Left hindlimb (tissue), 1 donor: ENCODE measurements around the gene NOXA1.

ENCODE experiments used
- DNase-seq: peaks from one replicate; pipeline ENCODE4 v3.0.0-alpha.2; 2018

NOXA1 gene

GRCh38 chr9:137427454-137428310 is 4.5 kb downstream of the NOXA1 start:
- DNase-seq = peak; percentile 32

GRCh38 chr9:137428311-137428630 is 5.1 kb downstream of the NOXA1 start:
- DNase-seq = peak; percentile 14

DNA sequence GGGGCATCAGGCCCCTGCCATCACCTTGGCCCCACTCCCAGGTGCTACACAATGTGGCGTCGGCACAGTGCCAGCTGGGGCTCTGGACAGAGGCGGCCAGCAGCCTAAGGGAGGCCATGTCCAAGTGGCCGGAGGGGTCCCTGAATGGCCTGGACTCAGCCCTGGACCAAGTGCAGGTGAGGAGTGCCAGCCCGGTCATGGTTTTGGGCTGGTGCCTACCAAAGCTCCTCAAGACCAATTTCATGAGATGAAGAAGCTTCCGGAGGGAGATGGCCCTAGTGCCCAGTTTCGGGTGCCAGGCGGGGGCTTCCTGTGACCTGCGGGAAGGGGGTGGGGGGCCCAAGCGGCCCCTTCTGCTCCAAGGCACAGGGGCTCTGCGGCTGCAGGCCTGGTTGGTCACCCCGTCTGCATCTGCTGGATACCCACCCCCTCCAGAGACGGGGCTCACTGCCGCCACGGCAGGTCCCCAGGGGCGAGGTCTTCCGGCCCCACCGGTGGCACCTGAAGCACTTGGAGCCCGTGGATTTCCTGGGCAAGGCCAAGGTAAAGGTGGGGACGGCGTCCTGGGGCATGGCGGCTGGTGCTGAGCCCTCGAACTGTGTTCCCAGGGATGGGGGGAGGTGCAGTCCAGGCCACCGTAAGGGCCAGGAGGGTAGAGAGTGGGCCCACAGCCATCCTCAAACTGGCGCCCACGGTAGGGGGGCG is 5.8 kb downstream of the NOXA1 start:
- DNase-seq = peak; percentile 29

DNA sequence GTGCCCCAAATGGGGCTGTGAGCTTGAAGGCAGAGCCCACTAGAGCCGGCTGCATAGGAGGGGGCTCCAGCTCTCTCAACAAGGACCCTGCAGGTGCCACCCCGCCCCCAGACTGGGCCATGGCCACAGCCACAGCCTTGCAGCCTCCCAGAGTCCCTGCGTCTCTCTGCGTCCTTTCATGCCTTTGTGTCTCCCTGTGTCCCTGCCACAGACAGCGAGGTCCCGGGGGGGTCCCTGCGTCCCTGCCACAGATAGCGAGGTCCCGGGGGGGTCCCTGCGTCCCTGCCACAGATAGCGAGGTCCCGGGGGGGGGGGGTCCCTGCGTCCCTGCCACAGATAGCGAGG is 6.3 kb downstream of the NOXA1 start:
- peak; percentile 12 for DNase-seq

- DNase-seq = peak; percentile 34
These were observed 7.0 kb downstream of the NOXA1 start for GRCh38 chr9:137429974-137430722.

DNA sequence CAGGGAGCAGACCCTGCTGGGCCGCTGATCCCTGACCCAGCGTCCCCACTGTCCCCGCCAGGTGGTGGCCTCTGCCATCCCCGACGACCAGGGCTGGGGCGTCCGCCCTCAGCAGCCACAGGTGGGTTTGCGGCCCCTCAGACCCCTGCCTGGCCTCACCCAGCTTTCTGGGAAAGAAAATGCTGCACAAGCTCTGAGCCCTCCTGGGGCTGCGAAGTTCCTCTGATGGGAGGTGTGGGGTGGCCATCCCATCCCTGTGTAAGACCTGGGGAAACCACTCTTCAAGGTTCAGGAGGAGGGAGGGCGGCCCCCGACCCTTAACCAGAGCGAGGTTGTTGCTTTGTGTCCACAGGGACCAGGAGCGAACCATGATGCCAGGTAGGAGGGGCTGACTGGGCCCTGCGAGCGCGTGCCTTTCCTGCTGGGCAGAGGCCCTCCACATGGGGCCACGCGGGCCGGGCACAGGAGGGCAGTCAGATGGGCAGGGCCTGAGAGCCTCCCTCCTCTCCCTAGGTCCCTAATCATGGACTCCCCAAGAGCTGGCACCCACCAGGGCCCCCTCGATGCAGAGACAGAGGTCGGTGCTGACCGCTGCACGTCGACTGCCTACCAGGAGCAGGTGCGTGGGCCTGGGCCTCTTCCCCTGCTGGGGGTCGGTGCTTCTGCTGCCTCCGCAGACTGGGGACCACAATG is 7.7 kb downstream of the NOXA1 start:
- DNase-seq = peak; percentile 23

DNA sequence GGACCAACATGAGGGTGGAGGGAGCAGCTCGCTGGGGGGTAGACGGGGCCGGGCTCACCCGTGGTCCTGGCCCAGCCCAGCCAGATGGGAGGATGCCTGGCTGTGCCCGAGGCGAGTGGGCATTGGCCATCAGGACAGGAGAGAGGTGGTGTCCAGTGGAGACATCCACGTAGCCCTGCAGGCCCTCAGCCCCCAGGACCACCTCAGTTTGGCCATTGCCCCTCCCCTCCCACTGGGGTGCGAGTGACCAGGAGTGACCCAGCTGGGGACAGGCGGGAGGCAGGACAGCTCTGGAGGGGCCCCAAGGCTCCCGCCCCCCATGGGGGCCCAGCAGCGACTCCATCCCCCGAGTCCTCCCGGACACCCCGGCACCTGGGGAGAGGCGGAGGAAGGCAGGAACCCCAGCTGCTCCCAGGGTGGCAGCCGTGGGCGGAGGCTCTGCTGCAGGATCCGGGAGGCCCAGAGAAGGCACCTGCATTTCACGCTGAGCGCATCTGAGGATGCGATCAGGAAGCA is 8.3 kb downstream of the NOXA1 start:
- peak; percentile 29 for DNase-seq

DNA sequence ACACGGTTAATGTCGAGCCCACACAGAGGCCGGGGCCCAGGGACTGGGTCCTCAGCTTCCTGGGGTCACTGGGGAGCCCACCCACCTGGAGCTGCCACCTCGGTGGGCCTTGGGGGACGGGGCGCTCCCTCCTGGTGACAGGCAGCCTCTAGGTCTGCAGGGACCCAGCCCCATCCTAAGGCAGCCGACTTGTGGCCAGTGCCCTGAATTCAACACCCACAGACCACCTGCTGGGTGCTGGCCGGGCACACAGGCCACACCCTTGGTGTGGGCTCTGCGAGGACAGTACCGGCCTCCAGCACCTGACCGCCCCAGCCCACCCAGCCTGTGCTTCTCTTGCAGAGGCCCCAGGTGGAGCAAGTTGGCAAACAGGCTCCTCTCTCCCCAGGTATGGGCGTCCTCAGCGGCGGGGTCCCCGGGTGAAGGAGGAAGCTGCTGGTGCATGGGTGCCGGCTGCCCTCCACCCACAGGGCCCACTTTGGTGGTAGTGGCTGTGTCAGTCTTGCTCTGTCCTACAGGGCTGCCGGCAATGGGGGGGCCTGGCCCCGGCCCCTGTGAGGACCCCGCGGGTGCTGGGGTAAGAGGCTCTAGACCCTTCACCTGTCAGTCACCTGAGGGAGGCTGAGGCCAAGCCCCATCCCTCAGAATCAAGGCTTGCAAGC is 9.6 kb downstream of the NOXA1 start:
- peak; percentile 26 for DNase-seq

DNA sequence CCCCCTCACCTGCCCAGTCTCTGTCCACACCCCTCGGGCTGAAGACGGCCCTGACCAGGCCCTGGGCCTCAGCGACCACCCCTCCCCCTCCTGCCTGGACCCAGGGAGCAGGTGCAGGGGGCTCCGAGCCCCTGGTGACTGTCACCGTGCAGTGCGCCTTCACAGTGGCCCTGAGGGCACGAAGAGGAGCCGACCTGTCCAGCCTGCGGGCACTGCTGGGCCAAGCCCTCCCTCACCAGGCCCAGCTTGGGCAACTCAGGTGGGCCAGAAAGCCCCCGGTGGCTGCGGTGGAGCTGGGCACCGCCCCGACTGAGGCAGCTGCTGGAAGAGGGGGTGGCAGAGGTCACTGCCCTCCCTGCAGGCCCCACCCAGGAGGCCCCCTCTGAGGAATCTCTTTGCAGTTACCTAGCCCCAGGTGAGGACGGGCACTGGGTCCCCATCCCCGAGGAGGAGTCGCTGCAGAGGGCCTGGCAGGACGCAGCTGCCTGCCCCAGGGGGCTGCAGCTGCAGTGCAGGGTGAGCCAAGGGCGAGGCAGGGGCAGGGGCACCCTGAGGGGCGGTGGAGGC is 10.2 kb downstream of the NOXA1 start:
- DNase-seq = peak; percentile 4

DNA sequence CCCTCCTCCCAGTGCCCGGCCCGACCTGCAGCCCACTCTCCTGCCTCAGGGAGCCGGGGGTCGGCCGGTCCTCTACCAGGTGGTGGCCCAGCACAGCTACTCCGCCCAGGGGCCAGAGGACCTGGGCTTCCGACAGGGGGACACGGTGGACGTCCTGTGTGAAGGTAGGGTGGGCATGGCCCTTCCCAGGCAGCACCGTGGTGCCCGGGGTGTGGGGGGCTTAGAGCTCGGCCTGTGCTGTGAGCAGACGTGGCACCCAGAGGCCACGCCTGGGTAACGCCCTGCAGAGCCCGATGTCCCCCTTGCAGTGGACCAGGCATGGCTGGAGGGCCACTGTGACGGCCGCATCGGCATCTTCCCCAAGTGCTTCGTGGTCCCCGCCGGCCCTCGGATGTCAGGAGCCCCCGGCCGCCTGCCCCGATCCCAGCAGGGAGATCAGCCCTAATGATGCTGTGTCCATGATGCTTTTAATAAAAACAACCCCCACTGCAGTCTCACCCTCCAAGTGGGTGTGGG is 10.8 kb downstream of the NOXA1 start:
- DNase-seq = peak; percentile 22

DNA sequence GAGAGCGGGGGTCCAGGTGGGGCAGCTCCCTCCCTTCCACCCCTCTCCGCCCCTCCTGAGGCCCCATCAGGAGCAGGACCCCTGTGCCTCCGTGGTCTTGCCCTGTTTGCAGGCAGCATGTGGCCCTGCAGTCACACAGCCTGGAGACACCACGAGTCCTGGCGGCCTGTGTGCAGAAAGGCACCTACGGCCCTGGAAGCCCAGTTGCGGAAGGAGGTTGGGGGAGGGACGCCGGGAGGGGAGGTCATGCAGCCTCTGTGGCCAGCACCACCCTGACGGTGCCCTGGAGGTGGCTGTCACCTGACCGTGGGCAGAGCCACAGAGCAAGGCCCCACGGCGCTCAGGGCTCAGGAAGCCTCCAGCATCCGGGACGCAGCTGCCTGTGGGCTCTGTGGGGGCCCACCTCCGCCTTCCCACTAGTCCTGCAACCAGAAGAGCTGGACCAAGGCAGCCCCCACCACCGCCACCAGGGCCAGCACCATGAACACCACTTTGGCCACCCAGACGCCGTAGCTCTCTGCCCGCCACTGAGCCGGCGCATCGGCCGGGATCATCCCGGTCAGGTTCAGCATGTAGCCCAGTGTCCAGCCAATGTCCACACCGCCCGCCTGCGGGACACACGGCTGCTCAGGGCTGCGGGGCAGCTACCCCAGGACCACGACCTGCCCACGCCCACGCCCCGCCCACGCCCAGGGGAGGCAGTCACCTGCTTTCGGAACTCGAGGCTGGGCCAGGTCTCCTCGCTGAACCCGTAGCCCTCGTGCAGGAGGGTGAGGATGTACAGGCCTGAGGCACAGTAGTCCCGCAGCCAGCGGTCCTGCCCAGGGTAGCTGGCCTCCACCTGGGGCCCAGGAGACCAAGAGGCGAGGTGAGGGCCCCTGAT is 11.5 kb downstream of the NOXA1 start:
- DNase-seq = peak; percentile 25

- DNase-seq = peak; percentile 19
These were observed 12.2 kb downstream of the NOXA1 start for GRCh38 chr9:137435381-137435891.

- peak; percentile 29 for DNase-seq
These were observed 13.0 kb downstream of the NOXA1 start for GRCh38 chr9:137435980-137436760.

DNA sequence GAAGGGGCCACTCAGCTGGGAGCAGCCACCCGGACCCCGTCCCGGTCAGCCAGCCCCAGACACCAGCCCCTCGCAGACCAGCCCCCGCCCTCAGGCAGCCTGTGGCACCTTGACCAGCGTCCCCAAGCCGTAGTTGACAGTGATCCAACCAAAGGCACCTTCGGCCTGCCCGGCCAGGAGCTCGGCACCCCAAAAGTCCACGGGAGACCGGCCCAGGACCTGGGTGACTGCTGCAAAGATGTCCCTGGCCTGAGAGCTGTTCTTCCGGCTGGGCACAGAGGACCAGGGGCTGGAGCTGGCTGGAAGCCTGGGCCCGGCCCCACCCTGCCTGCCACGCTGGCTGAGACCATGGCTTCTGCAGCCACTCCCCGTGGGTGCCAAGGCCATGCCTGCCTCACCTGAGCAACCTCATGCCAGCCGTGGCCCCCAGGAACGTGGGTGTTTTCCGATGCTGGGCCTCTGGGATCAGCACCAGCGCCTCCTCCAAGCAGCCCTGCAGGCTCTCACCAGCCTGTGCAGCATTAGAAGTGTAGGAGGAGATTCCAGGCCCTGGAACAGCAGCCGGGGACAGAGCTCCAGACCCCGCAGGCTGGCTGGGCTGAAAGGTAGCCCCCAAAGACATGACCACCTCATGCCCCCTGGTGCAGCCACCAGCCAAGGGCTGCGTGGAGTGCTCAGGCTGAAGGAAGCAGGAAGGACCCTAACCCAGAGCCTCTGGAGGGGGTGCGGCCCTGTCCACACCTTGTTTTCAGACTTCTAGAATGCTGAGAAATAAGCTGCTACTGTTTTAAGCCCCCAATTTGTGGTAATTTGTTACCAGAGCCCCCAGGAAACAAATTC is 13.8 kb downstream of the NOXA1 start:
- DNase-seq = peak; percentile 15

GRCh38 chr9:137437691-137438590 is 14.7 kb downstream of the NOXA1 start:
- peak; percentile 33 for DNase-seq

- DNase-seq = peak; percentile 17
These were observed 15.5 kb downstream of the NOXA1 start for GRCh38 chr9:137438591-137439157.

DNA sequence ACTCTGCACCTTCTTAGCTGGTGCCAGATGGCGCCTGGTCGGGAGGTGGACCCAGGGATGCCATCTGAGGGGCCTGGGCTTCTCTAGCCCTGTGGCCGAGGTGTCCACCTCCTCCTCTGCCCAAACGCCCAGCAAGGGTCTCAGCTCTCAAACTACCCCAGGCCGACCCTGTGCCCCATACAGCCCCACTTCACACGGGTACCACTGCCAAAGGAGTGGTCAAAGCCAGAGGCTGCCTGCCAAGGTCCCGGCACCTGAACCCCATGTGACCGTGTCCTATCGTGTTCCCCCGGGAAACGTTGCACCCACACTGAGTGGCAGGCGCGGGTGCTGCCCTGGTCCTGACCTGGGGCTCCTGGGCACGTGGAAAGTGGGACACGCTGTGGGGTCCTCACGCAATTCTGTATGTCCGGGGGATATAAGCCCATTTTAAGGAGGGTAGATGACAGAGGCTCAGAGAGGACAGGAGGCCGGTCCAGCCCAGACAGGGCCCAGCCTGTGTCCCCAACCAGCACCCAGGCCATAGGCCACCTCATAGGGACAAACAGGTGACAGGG is 16.0 kb downstream of the NOXA1 start:
- DNase-seq = peak; percentile 29
